ENCODE measurements around the gene PLXDC1.

PLXDC1 gene

DNA sequence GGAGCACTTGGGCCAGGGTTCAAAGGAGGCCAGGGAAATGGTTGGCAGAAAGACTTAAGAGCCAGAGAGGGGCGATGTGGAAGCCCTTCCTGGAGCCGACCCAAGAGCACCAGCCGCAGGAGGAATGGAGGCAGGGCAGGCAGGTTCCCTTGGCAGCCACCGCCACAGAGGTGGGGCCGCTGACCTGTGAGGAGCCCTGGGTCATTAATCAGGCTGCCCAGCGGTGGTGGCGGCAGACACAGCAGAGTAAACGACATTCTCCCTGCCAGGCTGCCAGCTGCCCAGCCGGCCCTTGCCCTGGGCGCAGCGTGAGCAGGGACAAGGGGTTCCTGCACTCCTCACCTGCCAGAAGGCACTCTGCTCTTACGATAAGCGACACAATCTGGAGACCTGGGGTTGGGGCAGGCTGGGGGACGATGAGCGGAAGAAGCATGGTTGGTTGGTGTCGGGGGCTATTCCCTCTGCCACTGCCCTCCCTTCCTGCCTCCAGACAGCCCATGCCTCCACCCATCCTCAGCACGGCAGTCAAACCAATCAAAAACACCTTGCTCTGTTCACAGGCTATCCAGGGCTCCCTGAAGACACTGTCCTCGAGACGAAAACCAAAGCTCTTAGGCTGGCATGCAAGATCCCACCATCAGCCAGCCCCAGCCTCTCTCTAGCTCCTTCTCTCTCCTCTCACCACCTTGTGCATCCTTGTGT lies 40.9 kb downstream of the PLXDC1 start:
- H3K79me1 ChIP-seq (ENCODE audit: low read length), result no peaks in the 10 kb centered on the region
- no peak overlapping the region for H3K18ac ChIP-seq (ENCODE audit: low read length)
- no peak overlapping the region for H3K4ac ChIP-seq (ENCODE audit: low read depth, low read length)
- H3K9ac ChIP-seq (ENCODE audit: low read length), result no peak overlapping the region
- H2AK5ac ChIP-seq (ENCODE audit: low read length), result no peak overlapping the region
- no peak overlapping the region for H3K56ac ChIP-seq (ENCODE audit: low read length)
- H3K27me3 ChIP-seq (ENCODE audit: insufficient read depth, low read length, poor library complexity), result no peaks in the 10 kb centered on the region
- DNase-seq, result no peak
- no peaks in the 10 kb centered on the region for H3K4me1 ChIP-seq (ENCODE audit: control insufficient read depth, low read depth, low read length)
- no peaks in the 10 kb centered on the region for H3K79me2 ChIP-seq (ENCODE audit: control insufficient read depth, insufficient read depth, low read length)
- no peak overlapping the region for H2BK120ac ChIP-seq (ENCODE audit: low read depth, low read length)
- no peak overlapping the region for H3K23ac ChIP-seq (ENCODE audit: low read length)
- no peak overlapping the region for H3K4me2 ChIP-seq (ENCODE audit: low read length)
- H3K36me3 ChIP-seq (ENCODE audit: control insufficient read depth, insufficient read depth, low read length), result no peaks in the 10 kb centered on the region
- H4K5ac ChIP-seq (ENCODE audit: low read length), result no peak overlapping the region
- no peak overlapping the region for H3K4me3 ChIP-seq (ENCODE audit: low read length)
- no CpG with 5 or more reads among the region's 19 CpGs for WGBS (ENCODE audit: extremely low coverage, insufficient coverage, low lambda C conversion rate)
- H2BK5ac ChIP-seq (ENCODE audit: low read length), result no peak overlapping the region
- H4K8ac ChIP-seq (ENCODE audit: low read depth, low read length), result no peak overlapping the region
- H2BK15ac ChIP-seq (replicated peaks; ENCODE audit: low read depth), result no peak overlapping the region
- H3K27ac ChIP-seq (ENCODE audit: low read depth, low read length), result no peak overlapping the region

DNA sequence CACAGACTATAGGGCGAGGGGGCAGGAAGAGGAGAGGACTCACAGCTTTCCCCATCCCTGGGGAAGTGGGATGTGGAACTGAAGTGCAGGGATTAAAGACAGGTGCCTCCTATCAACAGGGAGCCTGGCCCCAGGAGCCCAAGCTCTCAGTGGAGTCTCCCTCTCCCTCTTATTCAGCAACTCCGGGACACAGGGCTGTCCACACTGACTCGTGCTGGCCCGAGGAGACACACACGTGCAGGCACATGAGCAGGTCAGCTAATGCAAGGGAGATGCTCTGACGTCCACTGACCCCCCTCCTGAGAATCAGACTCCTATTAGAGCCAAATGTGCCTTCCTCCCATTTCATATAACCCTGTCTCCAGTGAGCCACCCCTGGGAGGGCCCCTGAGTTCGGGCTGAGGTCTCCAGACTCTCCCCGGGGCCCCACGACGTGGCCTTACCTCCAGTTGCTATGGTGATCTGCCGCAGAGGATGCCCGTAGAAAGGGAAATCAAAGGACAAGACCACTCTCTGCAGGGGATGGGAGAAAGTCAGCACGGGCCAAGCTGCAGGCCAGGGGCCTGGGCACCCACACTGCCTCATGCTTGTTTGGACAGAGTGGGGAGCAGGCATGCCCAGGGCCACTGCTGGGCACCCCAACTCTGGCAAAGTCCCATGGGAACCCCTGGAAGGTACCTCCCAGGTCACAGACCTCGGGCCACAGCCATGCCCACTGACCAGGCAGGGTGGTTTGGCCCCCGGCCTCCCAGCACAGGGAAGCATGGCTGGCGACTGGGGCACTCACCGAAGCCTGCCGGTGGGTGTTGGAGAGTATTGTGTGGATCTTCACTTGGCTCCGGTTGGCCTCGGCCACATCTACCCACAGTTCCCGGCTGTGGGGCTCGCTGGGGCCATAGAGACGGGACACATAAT lies 42.7 kb downstream of the PLXDC1 start:
- Histone ChIP-seq H4K5ac (ENCODE audit: low read length) (no peak overlapping the region), H4K8ac (ENCODE audit: low read depth, low read length) (no peak overlapping the region), H3K4me1 (ENCODE audit: control insufficient read depth, low read depth, low read length) (no peaks in the 10 kb centered on the region), H3K79me1 (ENCODE audit: low read length) (no peaks in the 10 kb centered on the region), H3K4me2 (ENCODE audit: low read length) (no peak overlapping the region), H2AK5ac (ENCODE audit: low read length) (no peak overlapping the region), H3K36me3 (ENCODE audit: control insufficient read depth, insufficient read depth, low read length) (no peaks in the 10 kb centered on the region), H3K4me3 (ENCODE audit: low read length) (no peak overlapping the region), H3K9ac (ENCODE audit: low read length) (no peak overlapping the region), H3K4ac (ENCODE audit: low read depth, low read length) (no peak overlapping the region), H3K27me3 (ENCODE audit: insufficient read depth, low read length, poor library complexity) (no peaks in the 10 kb centered on the region), H3K18ac (ENCODE audit: low read length) (no peak overlapping the region), H2BK5ac (ENCODE audit: low read length) (no peak overlapping the region), H3K23ac (ENCODE audit: low read length) (no peak overlapping the region), H3K27ac (ENCODE audit: low read depth, low read length) (no peak overlapping the region), H2BK120ac (ENCODE audit: low read depth, low read length) (no peak overlapping the region), H3K56ac (ENCODE audit: low read length) (no peak overlapping the region), H2BK15ac (replicated peaks; ENCODE audit: low read depth) (no peak overlapping the region), H3K79me2 (ENCODE audit: control insufficient read depth, insufficient read depth, low read length) (no peaks in the 10 kb centered on the region)
- no CpG with 5 or more reads among the region's 23 CpGs for WGBS (ENCODE audit: extremely low coverage, insufficient coverage, low lambda C conversion rate)
- no peak for DNase-seq

DNA sequence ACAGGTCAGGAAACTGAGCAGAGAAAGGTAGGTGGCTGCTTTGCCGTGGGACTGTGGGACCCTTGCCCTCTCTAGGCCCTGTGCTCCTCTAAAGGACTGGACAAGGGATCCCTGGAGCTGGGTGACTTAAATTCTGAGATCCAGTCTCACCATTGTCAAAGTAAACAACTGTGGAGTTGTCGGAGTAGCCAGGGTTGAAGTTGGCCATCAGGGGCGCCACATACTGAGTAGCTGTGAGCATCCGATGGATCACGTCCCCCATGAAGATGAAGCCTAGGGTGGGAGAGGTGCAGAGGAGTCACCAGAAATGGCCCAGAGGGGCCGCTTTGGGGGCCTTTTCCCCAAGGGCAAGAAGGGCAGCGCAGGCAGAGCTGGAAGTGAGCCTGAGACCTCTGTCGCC lies 43.5 kb downstream of the PLXDC1 start:
- H3K23ac ChIP-seq (ENCODE audit: low read length), result no peak overlapping the region
- H3K4ac ChIP-seq (ENCODE audit: low read depth, low read length), result no peak overlapping the region
- no CpG with 5 or more reads among the region's 8 CpGs for WGBS (ENCODE audit: extremely low coverage, insufficient coverage, low lambda C conversion rate)
- no peaks in the 10 kb centered on the region for H3K27me3 ChIP-seq (ENCODE audit: insufficient read depth, low read length, poor library complexity)
- no peaks in the 10 kb centered on the region for H3K79me1 ChIP-seq (ENCODE audit: low read length)
- no peak overlapping the region for H3K56ac ChIP-seq (ENCODE audit: low read length)
- H4K8ac ChIP-seq (ENCODE audit: low read depth, low read length), result no peak overlapping the region
- no peak for DNase-seq
- no peaks in the 10 kb centered on the region for H3K79me2 ChIP-seq (ENCODE audit: control insufficient read depth, insufficient read depth, low read length)
- no peak overlapping the region for H2BK15ac ChIP-seq (replicated peaks; ENCODE audit: low read depth)
- no peak overlapping the region for H2BK120ac ChIP-seq (ENCODE audit: low read depth, low read length)
- no peak overlapping the region for H3K27ac ChIP-seq (ENCODE audit: low read depth, low read length)
- no peak overlapping the region for H4K5ac ChIP-seq (ENCODE audit: low read length)
- H3K9ac ChIP-seq (ENCODE audit: low read length), result no peak overlapping the region
- no peak overlapping the region for H3K18ac ChIP-seq (ENCODE audit: low read length)
- no peaks in the 10 kb centered on the region for H3K36me3 ChIP-seq (ENCODE audit: control insufficient read depth, insufficient read depth, low read length)
- no peaks in the 10 kb centered on the region for H3K4me1 ChIP-seq (ENCODE audit: control insufficient read depth, low read depth, low read length)
- no peak overlapping the region for H3K4me2 ChIP-seq (ENCODE audit: low read length)
- H3K4me3 ChIP-seq (ENCODE audit: low read length), result no peak overlapping the region
- no peak overlapping the region for H2AK5ac ChIP-seq (ENCODE audit: low read length)
- no peak overlapping the region for H2BK5ac ChIP-seq (ENCODE audit: low read length)

DNA sequence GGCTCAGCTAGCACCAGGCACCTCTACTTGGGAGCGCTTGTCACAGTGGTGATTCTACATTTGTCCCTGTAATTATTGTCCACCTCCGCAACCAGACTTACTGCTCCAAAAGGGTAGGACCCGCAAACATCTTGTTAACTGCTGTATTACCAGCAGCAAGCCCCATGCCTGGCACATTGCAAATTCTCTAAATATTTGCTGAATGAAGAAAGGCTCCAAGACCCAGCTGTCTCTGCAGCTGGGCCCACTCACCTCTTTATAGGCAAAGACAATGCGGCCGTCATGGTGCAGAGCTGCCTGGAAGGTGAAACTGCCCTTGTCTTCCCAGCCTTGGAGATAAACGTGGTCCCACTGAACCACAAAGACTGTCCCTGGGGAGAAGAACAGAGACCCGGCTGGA lies 44.3 kb downstream of the PLXDC1 start:
- Histone ChIP-seq H2BK15ac (replicated peaks; ENCODE audit: low read depth) (no peak overlapping the region), H3K27ac (ENCODE audit: low read depth, low read length) (no peak overlapping the region), H3K4me1 (ENCODE audit: control insufficient read depth, low read depth, low read length) (no peaks in the 10 kb centered on the region)

DNA sequence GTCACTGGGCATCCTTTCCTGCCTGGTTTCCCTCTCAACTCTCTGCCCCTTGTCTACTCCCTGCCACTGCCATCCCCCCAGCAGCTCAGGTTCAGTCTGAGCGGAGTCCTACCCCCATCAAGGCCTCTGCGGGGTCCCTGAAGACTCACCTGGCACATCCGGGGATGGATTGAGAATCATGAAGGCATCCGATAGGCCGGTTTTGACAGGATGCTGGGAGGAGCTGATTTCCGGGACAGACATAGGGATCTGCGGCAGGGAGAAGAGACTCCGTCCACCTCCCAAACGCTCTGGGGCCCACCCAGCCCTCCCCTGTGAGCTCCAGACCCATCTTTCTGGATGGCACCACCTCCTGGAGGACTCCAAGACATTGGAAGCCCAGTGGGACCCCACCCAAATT lies 45.7 kb downstream of the PLXDC1 start:
- H3K4ac ChIP-seq (ENCODE audit: low read depth, low read length), result no peak overlapping the region
- no CpG with 5 or more reads among the region's 9 CpGs for WGBS (ENCODE audit: extremely low coverage, insufficient coverage, low lambda C conversion rate)
- H2BK5ac ChIP-seq (ENCODE audit: low read length), result no peak overlapping the region
- H3K9ac ChIP-seq (ENCODE audit: low read length), result no peak overlapping the region
- no peaks in the 10 kb centered on the region for H3K79me2 ChIP-seq (ENCODE audit: control insufficient read depth, insufficient read depth, low read length)
- no peak overlapping the region for H2BK120ac ChIP-seq (ENCODE audit: low read depth, low read length)
- no peak overlapping the region for H3K23ac ChIP-seq (ENCODE audit: low read length)
- no peaks in the 10 kb centered on the region for H3K36me3 ChIP-seq (ENCODE audit: control insufficient read depth, insufficient read depth, low read length)
- no peak overlapping the region for H3K56ac ChIP-seq (ENCODE audit: low read length)
- no peaks in the 10 kb centered on the region for H3K27me3 ChIP-seq (ENCODE audit: insufficient read depth, low read length, poor library complexity)
- no peak overlapping the region for H2AK5ac ChIP-seq (ENCODE audit: low read length)
- no peak overlapping the region for H3K18ac ChIP-seq (ENCODE audit: low read length)
- DNase-seq, result no peak
- no peaks in the 10 kb centered on the region for H3K79me1 ChIP-seq (ENCODE audit: low read length)
- H4K5ac ChIP-seq (ENCODE audit: low read length), result no peak overlapping the region
- no peaks in the 10 kb centered on the region for H3K4me1 ChIP-seq (ENCODE audit: control insufficient read depth, low read depth, low read length)
- no peak overlapping the region for H3K4me3 ChIP-seq (ENCODE audit: low read length)
- H3K4me2 ChIP-seq (ENCODE audit: low read length), result no peak overlapping the region
- H3K27ac ChIP-seq (ENCODE audit: low read depth, low read length), result no peak overlapping the region
- H2BK15ac ChIP-seq (replicated peaks; ENCODE audit: low read depth), result no peak overlapping the region
- H4K8ac ChIP-seq (ENCODE audit: low read depth, low read length), result no peak overlapping the region

More for the DNA sequence above, 44.3 kb downstream of the PLXDC1 start:
- H3K36me3 ChIP-seq (ENCODE audit: control insufficient read depth, insufficient read depth, low read length), result no peaks in the 10 kb centered on the region
- H3K4me3 ChIP-seq (ENCODE audit: low read length), result no peak overlapping the region
- no peaks in the 10 kb centered on the region for H3K79me2 ChIP-seq (ENCODE audit: control insufficient read depth, insufficient read depth, low read length)
- no peak overlapping the region for H3K18ac ChIP-seq (ENCODE audit: low read length)
- no peaks in the 10 kb centered on the region for H3K27me3 ChIP-seq (ENCODE audit: insufficient read depth, low read length, poor library complexity)
- H3K23ac ChIP-seq (ENCODE audit: low read length), result no peak overlapping the region
- H3K4ac ChIP-seq (ENCODE audit: low read depth, low read length), result no peak overlapping the region
- H2AK5ac ChIP-seq (ENCODE audit: low read length), result no peak overlapping the region
- H2BK5ac ChIP-seq (ENCODE audit: low read length), result no peak overlapping the region
- H3K4me2 ChIP-seq (ENCODE audit: low read length), result no peak overlapping the region
- no peak overlapping the region for H3K9ac ChIP-seq (ENCODE audit: low read length)
- no CpG with 5 or more reads among the region's 7 CpGs for WGBS (ENCODE audit: extremely low coverage, insufficient coverage, low lambda C conversion rate)
- no peak overlapping the region for H4K8ac ChIP-seq (ENCODE audit: low read depth, low read length)
- no peak for DNase-seq
- H3K79me1 ChIP-seq (ENCODE audit: low read length), result no peaks in the 10 kb centered on the region
- H2BK120ac ChIP-seq (ENCODE audit: low read depth, low read length), result no peak overlapping the region
- no peak overlapping the region for H3K56ac ChIP-seq (ENCODE audit: low read length)
- H4K5ac ChIP-seq (ENCODE audit: low read length), result no peak overlapping the region
